Progenitor cell of endocrine pancreas (in vitro differentiated cells): ENCODE results near the gene PCSK5. TPM values are rescaled to one million over a fixed set of nuclear protein-coding genes. Genes with fewer than 3 reads are reported as not detected.

Source experiments
- DNase-seq: peaks from one replicate; pipeline ENCODE4 v3.0.0; 2021; ENCODE audit warnings: low spot score; ENCODE audit not compliant: unreplicated experiment
- H3K27ac Mint-ChIP-seq: 2 replicates; pipeline ENCODE4 v1.8.0; 2021; ENCODE audit warnings: mild to moderate bottlenecking, moderate library complexity, mixed read lengths
- H3K27me3 Mint-ChIP-seq: 2 replicates; pipeline ENCODE4 v1.8.0; 2021; ENCODE audit warnings: mixed read lengths
- H3K36me3 Mint-ChIP-seq: 2 replicates; pipeline ENCODE4 v1.8.0; 2022; ENCODE audit warnings: mixed read lengths; ENCODE audit not compliant: insufficient read depth
- H3K4me1 Mint-ChIP-seq: 2 replicates; pipeline ENCODE4 v1.8.0; 2021; ENCODE audit warnings: low read depth, mixed read lengths
- H3K4me3 Mint-ChIP-seq: 2 replicates; pipeline ENCODE4 v1.8.0; 2021; ENCODE audit warnings: low read depth, mild to moderate bottlenecking, moderate library complexity, mixed read lengths
- H3K9me3 Mint-ChIP-seq: 2 replicates; pipeline ENCODE4 v1.8.0; 2021; ENCODE audit warnings: low read depth, mixed read lengths
- CTCF ChIP-seq: fragments of 200-600 bp; sonication (generic); IDR thresholded peaks from one replicate; pipeline ENCODE4 v1.5.0; 2021; ENCODE audit warnings: antibody characterized with exemption, mild to moderate bottlenecking; ENCODE audit not compliant: unreplicated experiment
- total RNA-seq: library from RNA; stranded (reverse); gene quantifications from 2 replicates; pipeline ENCODE4 v1.2.1, GENCODE V29; 2021

The PCSK5 gene
- total RNA-seq, 1 donor from 2014 or later = 7.3 TPM

GRCh38 chr9:76378367-76379073, 488.0 kb downstream of the PCSK5 start:
- no peak for DNase-seq
- Mint-ChIP-seq H3K4me3 (no peak overlapping the region), H3K36me3 (peaks cover 5% of the 10 kb centered on the region), H3K9me3 (no peaks in the 10 kb centered on the region), H3K27ac (peak overlapping the region; percentile 56), H3K27me3 (no peaks in the 10 kb centered on the region), H3K4me1 (peaks cover 13% of the 10 kb centered on the region)
- no peak for TF ChIP-seq CTCF

GRCh38 chr9:76379494-76379893, 489.0 kb downstream of the PCSK5 start:
- H3K9me3 Mint-ChIP-seq = no peaks in the 10 kb centered on the region
- H3K4me3 Mint-ChIP-seq = no peak overlapping the region
- DNase-seq = no peak
- peaks cover 9% of the 10 kb centered on the region for H3K4me1 Mint-ChIP-seq
- peaks cover 6% of the 10 kb centered on the region for H3K36me3 Mint-ChIP-seq
- H3K27me3 Mint-ChIP-seq = no peaks in the 10 kb centered on the region
- TF ChIP-seq CTCF = no peak
- no peak overlapping the region for H3K27ac Mint-ChIP-seq

GRCh38 chr9:76390656-76391055, 500.2 kb downstream of the PCSK5 start:
- H3K27me3 Mint-ChIP-seq = no peaks in the 10 kb centered on the region
- peaks cover 10% of the 10 kb centered on the region for H3K36me3 Mint-ChIP-seq
- no peak for TF ChIP-seq CTCF
- no peak overlapping the region for H3K27ac Mint-ChIP-seq
- peaks cover 6% of the 10 kb centered on the region for H3K4me1 Mint-ChIP-seq
- no peaks in the 10 kb centered on the region for H3K9me3 Mint-ChIP-seq
- no peak for DNase-seq
- no peak overlapping the region for H3K4me3 Mint-ChIP-seq

- peaks cover 7% of the 10 kb centered on the region for H3K36me3 Mint-ChIP-seq
- peak; percentile 44 for TF ChIP-seq CTCF
- H3K9me3 Mint-ChIP-seq = no peaks in the 10 kb centered on the region
- H3K4me3 Mint-ChIP-seq = peak within 1 kb of the TSS; percentile 85
- peak; percentile 92 for DNase-seq
- peaks cover 6% of the 10 kb centered on the region for H3K4me1 Mint-ChIP-seq
- H3K27me3 Mint-ChIP-seq = no peaks in the 10 kb centered on the region
- peak within 1 kb of the TSS; percentile 97 for H3K27ac Mint-ChIP-seq
Observed at GRCh38 chr9:76394195-76394959, 503.9 kb downstream of the PCSK5 start, which contains the start of gene RFK. TSS of gene RFK (minus strand) at chr9:76394426. CDS start at chr9:76394171, 255 bp downstream.

- Mint-ChIP-seq H3K9me3 (no peaks in the 10 kb centered on the region), H3K27ac (peak overlapping the region; percentile 97), H3K27me3 (no peaks in the 10 kb centered on the region), H3K4me1 (peaks cover 6% of the 10 kb centered on the region), H3K4me3 (peak overlapping the region; percentile 85), H3K36me3 (peaks cover 7% of the 10 kb centered on the region)
- TF ChIP-seq CTCF = no peak
- peak; percentile 11 for DNase-seq
Observed at GRCh38 chr9:76394960-76395252, 504.4 kb downstream of the PCSK5 start.
